ENCODE measurements around the gene NELFCD.
A peak's percentile ranks its signal among the peaks of the same experiment; 100 is the strongest.

NELFCD gene

DNA sequence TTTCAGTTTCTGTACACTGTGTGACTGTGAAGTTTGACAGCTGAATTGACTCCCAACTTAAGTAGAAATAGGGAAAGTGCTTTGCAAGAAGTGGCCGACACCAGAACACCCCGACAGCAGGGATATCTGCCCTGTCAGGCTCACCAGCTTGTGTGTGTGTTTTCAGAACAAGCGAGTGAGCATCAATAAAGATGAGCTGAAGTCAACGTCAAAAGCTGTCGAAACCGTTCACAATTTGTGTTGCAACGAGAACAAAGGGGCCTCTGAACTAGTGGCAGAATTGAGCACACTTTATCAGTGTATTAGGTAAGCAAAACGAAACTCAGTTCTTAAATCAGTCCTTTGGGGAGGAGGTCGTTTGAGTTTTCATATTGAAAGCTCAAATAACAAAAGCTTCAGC is 10.7 kb downstream of the NELFCD start:
- FAIRE-seq (no peak), DNase-seq (ENCODE audit: extremely low spot score, insufficient read length, low read depth) (no peak)

DNA sequence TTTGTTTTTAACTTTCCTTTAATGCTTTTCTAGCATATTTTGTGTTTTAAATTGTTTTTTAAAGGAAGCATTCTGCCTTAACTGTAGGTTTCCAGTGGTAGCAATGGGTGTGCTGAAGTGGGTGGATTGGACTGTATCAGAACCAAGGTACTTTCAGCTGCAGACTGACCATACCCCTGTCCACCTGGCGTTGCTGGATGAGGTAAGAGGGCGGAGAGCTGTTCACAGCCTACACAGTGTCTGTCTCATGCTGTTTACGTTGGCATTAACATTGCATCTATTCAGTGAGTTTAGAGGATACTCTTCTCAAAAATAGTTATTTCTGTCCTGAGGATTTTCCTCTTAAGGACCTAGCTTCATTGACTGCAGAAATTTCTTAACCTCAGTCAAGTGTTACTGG is 11.9 kb downstream of the NELFCD start:
- FAIRE-seq (no peak), DNase-seq (ENCODE audit: extremely low spot score, insufficient read length, low read depth) (no peak)

DNA sequence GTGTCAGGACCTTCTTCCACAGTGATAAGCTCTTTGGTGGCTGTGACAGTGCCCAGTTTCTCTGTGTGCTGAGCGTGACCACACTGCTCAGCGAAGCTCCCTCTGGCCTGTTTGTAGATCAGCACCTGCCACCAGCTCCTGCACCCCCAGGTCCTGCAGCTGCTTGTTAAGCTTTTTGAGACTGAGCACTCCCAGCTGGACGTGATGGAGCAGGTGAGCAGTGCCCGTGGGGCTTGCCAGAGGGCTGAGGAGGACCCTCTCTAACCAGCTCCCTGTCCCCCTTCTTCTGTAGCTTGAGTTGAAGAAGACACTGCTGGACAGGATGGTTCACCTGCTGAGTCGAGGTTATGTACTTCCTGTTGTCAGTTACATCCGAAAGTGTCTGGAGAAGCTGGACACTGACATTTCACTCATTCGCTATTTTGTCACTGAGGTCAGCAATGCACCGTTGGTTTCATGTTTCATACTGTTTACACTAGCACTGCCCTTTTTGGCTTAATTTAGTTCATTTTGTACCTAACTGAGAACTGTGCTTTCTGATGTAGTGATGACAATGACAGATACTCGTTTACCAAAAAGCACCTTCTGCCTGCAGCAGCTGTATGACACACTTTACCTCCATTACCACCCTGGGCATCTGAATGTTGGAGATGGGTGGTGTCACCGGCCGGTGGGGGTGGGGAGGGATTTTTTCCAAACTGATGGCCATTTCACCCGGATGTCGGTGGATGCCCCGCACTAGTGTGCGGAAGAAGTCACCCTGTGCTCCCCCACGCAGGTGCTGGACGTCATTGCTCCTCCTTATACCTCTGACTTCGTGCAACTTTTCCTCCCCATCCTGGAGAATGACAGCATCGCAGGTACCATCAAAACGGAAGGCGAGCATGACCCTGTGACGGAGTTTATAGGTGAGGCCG is 12.5 kb downstream of the NELFCD start:
- no peak for DNase-seq (ENCODE audit: extremely low spot score, insufficient read length, low read depth)
- peak; percentile 49 for FAIRE-seq

DNA sequence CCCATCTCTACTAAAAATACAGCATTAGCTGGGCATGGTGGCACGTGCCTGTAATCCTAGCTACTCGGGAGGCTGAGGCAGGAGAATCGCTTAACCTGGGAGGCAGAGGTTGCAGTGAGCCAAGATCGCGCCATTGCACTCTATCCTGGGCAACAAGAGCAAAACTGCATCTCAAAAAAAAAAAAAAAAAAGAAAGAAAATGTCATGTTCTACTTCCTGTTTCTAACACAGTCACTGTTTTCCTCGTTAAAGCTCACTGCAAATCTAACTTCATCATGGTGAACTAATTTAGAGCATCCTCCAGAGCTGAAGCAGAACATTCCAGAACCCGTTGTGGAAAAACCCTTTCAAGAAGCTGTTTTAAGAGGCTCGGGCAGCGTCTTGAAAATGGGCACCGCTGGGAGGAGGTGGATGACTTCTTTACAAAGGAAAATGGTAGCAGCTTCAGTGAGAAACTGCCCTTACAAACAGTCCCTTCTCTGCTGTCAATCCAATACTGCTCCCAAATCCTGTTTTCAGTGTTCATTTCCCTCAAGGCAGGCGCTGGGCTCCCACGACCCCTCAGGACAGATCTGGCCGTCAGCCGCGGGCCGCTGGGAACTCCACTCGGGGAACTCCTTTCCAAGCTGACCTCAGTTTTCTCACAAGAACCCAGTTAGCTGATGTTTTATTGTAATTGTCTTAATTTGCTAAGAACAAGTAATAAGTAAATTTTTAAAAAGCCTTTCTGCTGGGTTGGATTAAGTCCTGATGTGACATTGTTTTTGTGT is 13.5 kb downstream of the NELFCD start:
- no peak for FAIRE-seq
- no peak for DNase-seq (ENCODE audit: extremely low spot score, insufficient read length, low read depth)

DNA sequence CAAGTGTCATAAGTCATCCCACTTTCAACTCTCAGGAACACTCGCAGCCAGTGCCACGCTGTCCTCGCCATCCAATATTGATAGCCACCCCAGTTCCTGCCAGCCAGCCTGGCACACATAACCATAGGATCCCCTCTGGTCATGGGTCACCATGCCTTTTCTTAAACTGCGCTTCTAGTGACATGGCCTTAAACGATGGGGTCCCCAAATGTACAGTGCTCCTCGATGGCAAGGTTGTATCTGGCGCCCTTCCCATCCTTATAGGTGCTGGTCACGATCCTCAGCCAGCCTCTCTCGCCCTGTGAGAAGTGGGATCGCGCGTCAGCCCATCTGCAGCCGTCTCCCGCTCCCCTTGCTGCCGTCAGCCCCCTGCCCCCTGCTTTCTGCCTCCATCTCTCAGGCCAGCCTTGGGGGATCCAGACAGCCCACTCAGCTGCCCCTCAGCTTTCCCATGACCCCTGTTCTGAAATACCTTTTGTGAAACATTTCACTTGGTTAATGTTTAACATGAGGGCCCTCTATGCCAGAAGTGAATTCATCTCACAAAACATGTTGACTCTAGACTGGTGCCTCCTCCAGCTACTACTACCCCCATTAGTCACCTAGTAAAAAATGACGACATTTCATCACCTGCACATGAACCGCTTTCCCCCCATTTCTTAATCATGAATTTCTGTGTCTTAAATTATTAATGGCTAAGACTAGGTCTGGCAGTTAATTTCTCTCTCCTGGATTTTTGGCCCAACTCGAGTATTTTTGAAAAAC is 14.6 kb downstream of the NELFCD start:
- no peak for FAIRE-seq
- DNase-seq (ENCODE audit: extremely low spot score, insufficient read length, low read depth), result no peak

DNA sequence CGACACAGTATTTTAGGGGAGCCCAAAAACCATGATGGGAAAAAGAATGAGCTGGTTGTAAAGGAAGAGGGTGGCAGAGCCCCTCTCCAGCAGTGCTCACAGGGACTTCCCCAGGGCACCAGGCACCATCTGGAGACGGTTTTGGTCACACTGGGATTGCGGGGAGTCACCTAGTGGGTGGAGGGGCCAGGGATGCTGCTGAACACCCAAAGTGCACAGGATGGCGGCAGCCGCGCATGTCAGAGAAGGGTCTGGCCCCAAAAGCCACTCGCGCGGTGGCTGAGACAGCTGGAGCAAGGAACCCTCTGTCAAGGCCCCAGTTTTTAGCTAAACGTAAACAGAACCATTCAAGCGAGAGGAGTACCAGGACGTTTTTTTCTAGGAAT is 15.2 kb downstream of the NELFCD start:
- FAIRE-seq, result no peak
- DNase-seq (ENCODE audit: extremely low spot score, insufficient read length, low read depth), result no peak

DNA sequence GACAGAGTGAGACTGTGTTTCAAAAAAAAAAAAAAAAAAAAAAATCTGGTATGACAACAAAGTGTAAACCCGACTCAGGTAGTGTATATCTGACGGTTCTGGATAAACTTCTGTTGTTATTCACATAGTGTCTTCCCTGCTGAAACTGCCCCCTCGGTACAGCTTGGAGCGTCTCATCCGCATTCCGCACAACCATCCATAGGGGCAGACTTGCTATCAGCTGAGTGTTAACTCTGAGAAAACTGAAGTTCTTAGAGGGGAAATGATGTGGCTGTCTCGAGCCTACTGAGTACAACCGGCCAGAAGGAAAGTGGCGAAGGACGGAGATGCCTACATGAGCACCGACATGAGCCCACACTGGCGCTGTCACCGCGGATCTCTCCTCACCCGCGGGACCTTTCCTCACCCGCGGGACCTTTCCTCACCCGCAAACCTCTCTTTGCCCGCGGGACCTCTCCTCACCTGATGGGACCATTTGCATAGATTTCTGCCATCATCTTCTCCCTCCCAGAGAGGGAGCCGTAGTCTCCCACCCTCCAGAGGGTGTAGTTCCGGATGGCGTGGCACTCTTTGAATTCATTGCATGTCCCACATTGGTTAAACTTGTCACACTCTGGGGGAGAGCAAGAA is 16.2 kb downstream of the NELFCD start:
- DNase-seq (ENCODE audit: extremely low spot score, insufficient read length, low read depth), result no peak
- FAIRE-seq, result no peak

DNA sequence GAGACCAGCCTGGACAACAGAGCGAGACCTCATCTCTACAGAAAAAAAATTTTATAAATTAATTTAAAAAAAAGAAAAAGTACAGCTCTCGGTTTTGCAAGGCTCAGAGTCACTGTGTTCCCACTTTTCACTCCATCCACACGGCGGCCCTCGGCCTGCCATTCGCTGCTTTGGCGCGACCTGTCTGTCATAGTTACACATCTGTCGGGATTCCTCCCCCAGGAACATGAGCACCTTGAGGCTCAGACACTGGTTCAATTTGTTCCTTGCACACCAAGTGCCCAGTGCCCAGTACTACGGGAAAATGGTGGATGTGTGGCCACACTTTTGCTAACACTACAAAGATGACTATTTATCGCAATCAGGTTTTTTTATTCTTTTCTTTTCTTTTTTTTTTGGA is 17.6 kb downstream of the NELFCD start:
- no peak for FAIRE-seq
- DNase-seq (ENCODE audit: extremely low spot score, insufficient read length, low read depth), result no peak

DNA sequence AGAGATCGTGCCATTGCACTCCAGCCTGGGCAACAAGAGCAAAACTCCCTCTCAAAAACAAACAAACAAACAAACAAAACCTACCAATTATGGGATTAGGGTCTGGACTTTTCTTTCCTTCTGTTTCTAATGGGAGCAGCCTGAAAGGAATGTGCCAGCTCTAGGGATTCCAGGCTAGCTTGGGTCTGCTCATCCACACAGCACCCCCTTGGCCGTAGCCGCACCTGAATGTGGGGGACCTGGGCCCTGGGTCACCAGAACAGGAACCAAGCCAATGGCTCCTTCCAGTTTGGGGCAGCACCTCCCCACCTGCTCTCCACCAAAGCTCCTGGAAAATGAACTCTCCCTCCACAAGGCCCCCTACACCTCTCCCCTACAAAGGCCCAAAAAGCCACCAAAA is 19.3 kb downstream of the NELFCD start:
- no peak for DNase-seq (ENCODE audit: extremely low spot score, insufficient read length, low read depth)
- no peak for FAIRE-seq

DNA sequence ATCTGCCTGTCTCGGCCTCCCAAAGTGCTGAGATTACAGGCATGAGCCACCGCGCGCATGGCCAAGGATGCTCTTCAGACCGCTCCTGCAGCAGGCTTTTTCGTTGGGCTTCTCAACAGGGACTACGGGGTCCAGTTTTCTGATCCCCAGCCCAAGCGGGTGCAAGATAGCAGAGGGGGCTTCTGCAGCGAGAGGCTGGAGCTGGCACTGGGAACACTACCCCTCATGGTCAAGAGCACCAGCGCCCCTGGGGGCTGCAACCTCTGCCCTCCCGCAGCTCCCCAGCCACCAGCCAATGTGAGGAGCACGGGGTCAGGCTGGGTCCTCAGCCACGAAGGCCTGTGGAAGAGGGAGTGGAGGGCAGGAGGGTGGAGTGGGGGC is 20.0 kb downstream of the NELFCD start:
- DNase-seq (ENCODE audit: extremely low spot score, insufficient read length, low read depth), result no peak
- FAIRE-seq, result no peak

DNA sequence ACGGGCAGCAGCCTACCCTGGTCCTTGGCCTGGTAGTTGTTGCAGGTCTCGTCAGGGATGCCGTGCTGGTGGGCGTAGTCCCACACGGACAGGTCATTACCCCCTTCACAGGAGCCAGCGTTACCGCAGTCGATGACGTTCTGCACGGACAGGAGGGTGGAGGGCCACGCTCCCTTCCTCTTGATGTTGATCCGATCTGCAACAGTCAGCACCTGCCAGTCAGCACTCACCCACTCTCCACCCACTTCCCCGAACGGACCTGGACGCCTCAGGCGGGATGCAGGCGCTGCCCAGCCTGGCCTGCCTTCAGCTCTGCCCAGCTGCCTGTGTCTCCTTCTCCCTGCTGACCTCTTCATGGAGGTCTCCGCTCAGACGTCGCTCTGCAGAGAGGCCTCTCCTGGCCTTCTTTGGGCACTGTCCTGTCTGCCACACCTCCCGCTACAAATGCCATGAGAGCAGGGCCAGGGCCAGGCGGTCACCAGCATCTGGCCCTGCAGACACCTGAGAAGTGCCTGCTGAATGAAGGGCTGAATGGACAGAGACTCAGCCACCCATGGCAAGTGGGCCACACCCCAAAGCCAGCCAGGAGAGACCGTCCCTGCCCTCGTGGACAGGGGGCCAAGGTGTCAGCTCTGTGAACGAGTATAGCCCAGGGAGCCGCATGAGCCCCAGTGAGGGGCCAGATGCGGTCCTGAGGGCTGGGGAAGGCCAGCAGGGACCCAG is 20.6 kb downstream of the NELFCD start:
- no peak for FAIRE-seq
- no peak for DNase-seq (ENCODE audit: extremely low spot score, insufficient read length, low read depth)

DNA sequence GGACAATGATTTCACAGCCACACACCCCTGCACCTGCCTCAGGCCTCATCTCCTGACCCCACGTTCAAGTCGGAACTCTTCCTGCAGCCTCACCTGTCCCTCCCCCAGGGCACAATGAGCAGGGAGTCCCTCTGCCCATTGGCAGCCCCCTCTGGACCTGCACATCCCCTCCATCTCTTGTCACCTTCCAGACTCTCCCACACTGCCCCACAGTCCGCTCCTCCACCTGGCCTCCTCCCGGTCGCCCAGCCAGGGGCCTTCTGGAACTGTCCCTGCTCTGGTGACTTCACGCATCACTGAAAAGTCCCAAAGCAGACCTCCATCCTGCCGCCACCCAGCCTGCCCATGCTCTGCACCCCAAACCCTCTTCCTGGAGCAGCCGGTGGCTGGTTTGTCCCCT is 21.3 kb downstream of the NELFCD start:
- FAIRE-seq, result no peak
- DNase-seq (ENCODE audit: extremely low spot score, insufficient read length, low read depth), result no peak

DNA sequence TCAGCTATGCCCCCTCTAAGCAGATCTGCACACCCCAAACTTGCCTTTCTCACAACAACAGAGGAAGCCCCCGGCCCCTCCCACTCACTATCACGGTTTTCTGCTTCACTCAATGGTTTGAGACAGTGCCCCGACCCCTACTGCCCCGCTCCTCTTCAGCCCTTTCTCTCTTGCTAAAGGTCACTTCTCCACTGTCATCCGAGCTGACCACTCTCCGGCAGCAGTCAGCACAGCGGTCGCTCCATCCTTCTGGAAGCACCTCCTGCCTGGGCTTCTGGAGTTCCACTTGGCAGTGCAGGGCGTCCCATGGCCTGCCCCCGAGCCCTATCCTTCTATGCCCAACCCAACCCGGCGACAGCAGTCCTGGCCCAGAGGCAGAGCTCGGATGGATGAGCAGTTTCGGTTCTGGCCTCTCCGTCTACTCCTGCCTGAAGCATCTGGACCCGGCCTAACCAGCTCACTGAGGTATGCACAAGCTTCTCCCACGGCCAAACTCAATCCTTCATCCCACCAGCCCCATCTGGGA is 21.9 kb downstream of the NELFCD start:
- FAIRE-seq, result no peak

DNA sequence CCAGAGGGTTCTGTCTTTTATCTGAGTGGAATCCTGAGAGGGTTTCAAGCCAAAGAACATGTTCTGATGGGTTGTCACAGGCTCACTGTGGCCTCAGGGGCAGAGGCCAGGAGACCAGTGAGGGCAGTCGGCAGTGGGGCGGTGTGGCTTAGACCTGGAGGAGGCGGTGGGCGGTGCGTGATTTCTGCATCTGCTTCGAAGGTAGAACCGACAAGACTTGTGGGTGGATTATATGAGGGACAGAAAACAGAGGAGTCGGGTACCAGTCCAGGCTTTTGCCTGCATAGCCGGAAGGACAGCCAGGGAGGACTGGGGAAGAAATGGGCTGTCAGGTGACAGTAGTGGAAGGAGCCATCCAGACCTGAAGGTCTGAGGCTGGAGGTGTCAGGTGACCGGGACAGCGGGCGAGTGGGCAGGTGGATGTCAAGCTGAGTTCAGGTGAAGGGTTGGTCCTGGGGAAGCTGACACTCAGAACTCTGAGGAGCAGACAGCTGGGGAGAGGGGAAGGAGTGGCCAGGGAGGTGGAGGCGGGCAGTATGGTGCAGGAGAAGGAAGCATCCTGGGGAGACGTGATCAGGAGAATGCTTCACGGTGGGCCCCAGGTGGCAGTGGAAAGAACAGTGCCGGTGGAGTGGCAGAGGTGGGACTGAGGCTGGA is 22.9 kb downstream of the NELFCD start:
- no peak for FAIRE-seq
- no peak for DNase-seq (ENCODE audit: extremely low spot score, insufficient read length, low read depth)

More for the DNA sequence above, 21.9 kb downstream of the NELFCD start:
- no peak for DNase-seq (ENCODE audit: extremely low spot score, insufficient read length, low read depth)

DNA sequence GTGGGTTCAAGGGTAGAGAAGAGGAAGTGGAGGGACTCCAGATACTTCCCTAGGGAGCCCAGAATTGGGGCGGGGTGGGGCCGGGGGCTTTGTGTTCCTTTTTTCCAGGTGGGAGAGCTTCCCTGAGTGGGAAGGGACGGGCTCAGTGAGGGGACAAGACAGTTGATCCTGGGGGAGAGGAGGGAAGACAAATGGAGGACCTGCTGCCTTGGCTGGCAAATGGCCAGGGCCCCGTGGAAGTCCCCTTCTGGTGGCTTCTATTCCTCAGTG is 23.4 kb downstream of the NELFCD start:
- FAIRE-seq (no peak), DNase-seq (ENCODE audit: extremely low spot score, insufficient read length, low read depth) (no peak)

DNA sequence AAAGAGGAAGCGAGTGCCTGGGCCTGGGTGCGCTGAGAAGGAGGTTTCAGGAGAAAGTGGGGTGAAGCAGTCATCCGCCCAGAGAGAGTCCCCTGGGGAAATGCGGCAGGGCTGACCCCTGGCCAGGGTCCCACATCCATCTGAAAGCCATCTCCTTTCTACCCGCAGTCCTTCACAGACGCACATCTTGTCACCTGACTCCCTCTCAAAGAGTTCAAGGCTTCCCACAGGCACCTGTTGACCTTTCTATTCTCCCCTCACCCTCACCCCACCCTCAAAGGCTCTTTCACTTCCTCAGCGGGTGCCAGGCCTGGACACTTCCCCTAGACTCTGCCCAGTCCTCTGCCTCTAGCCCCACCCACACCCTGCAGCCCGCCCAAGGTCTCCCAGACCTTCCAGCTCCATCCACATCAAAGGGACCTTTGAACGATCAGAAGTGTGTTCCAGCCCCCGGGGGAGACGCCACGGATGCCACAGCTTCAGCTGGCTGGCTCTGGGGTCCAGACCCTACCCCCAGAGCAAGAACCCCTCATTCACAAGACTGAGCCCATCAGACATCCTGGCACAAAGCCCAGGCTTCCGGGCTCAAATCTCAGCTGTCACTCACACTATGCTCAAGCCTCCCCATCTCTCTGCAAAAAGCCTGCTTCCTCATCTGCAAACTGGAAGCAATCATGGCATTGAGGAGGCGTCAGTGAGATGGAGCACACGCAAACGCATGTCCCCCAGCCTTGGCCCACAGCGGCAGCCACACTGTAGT is 23.9 kb downstream of the NELFCD start:
- DNase-seq (ENCODE audit: extremely low spot score, insufficient read length, low read depth), result peak; percentile 87
- peak; percentile 97 for FAIRE-seq

DNA sequence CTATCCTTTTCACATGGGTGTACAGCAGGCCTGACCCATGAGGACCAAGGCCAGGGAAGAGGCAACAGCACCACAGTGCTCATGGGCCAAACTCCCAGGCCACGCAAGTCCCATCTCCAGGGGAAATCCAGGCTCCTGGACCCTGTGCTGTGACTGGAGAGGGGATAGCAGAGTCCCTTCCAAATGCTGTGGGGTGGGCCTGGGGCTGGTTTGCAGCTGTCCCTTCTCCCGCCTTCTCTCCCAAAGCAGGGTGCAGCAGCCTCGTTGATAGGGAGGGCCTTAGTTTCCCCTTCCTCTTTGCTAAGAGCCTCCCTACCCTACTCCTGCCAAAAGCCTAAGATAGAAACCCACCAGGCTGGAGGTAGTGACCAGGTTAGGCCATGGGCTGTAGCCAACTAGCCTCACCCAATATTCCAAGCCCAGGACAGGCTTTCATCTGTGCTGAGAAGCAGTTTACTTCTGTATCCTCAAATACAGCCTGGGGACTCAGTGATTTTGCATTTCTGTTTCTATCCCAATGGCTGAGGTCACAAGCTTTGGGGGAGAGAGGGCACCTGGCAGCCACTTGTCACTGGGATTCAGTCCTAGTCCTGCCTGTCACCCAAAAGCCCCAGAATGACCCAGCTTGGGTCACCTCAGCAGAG is 24.6 kb downstream of the NELFCD start:
- DNase-seq (ENCODE audit: extremely low spot score, insufficient read length, low read depth) (no peak), FAIRE-seq (no peak)
